ENCODE measurements around the gene SKI.

DNA sequence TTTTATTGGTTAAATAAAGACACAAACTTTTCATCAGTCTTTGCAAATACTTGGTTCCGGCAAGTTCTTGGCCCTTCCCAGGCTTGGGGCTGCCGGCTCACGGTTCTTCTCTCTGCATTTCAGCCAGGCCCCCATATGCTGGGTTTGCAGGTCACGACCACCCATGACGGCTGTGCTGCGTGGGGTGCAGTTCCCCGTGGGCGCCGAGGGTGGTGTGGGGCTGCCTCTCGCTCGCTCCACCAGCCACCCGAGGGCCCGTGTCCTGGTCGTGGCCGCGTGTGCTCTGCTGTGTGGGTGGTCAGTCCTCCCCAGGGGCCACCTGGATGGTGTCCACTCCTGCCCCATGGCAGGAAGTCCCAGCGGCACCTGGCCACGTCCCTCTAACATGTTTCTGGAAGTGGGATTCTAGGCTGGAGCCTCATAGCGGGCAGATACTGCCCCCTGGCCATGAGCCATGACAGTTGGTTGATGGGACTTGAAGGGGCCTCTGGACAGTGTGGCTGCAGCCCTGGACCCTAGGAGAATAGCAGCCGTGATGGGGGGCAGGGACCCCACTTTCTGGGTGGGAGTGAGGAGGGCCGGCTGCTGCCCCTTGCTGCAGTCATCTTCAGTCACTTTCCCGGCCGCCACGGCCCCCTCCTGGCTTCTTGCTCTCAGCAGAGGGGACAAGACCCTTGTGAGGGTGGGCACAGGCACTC is 46.3 kb downstream of the SKI start:
- TF ChIP-seq, protein P1, sequence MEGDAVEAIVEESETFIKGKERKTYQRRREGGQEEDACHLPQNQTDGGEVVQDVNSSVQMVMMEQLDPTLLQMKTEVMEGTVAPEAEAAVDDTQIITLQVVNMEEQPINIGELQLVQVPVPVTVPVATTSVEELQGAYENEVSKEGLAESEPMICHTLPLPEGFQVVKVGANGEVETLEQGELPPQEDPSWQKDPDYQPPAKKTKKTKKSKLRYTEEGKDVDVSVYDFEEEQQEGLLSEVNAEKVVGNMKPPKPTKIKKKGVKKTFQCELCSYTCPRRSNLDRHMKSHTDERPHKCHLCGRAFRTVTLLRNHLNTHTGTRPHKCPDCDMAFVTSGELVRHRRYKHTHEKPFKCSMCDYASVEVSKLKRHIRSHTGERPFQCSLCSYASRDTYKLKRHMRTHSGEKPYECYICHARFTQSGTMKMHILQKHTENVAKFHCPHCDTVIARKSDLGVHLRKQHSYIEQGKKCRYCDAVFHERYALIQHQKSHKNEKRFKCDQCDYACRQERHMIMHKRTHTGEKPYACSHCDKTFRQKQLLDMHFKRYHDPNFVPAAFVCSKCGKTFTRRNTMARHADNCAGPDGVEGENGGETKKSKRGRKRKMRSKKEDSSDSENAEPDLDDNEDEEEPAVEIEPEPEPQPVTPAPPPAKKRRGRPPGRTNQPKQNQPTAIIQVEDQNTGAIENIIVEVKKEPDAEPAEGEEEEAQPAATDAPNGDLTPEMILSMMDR (conservative IDR thresholded peaks at IDR 0.05 in 1 of 2, IDR thresholded peaks at IDR 0.05 in 1 of 2; ENCODE audit: low read depth in 1 of 2, low read length in 2 of 2) = no peak
- TF ChIP-seq EZH2 (IDR thresholded peaks at IDR 0.05; ENCODE audit: low read length, missing control alignments) = no peak
